Testis (tissue), 3 donors: ENCODE data around the gene MAP2K4. TPM values are rescaled to one million over a fixed set of nuclear protein-coding genes. Genes with fewer than 3 reads are reported as not detected.

Source experiments
- DNase-seq: peaks from one replicate; pipeline ENCODE4 v3.0.0-alpha.2; 2019
- H3K27ac ChIP-seq, 2 donors: fragments of 200-600 bp; sonication (generic); one replicate each; pipeline ENCODE4 v1.5.1; 2019
- H3K27me3 ChIP-seq: fragments of 200-600 bp; sonication (generic); one replicate; pipeline ENCODE4 v1.5.1; 2019
- H3K36me3 ChIP-seq: fragments of 200-600 bp; sonication (generic); one replicate; pipeline ENCODE4 v1.5.1; 2017; ENCODE audit warnings: low read depth; ENCODE audit errors: missing control alignments
- H3K4me1 ChIP-seq: fragments of 200-600 bp; sonication (generic); one replicate; pipeline ENCODE4 v1.5.1; 2019
- H3K4me3 ChIP-seq, 2 donors: fragments of 200-600 bp; sonication (generic); one replicate each; pipeline ENCODE4 v1.5.1; 2017 to 2019
- H3K9me3 ChIP-seq: fragments of 200-600 bp; sonication (generic); one replicate; pipeline ENCODE4 v1.5.1; 2017
- CTCF ChIP-seq, 3 experiments: fragments of 450-650 bp in 2 of 3; fragments of 200-600 bp in 1 of 3; sonication (generic) in 1 of 3; IDR thresholded peaks; one replicate each; pipeline ENCODE4 v1.5.1; 2016 to 2019; ENCODE audit warnings: antibody characterized with exemption in 3 of 3, mild to moderate bottlenecking in 2 of 3, moderate library complexity in 1 of 3
- POLR2A ChIP-seq: fragments of 450-650 bp; IDR thresholded peaks from one replicate; pipeline ENCODE4 v1.6.1; 2017; ENCODE audit warnings: antibody characterized with exemption, mild to moderate bottlenecking, moderate library complexity
- WGBS, 2 donors: methylation state at CpG; one replicate each; pipeline ENCODE4 v1.1.5; 2018; 5-methylcytosine and 5-hydroxymethylcytosine counted together
- intact Hi-C: fragments of 100-400 bp; cut with DNase I; formaldehyde crosslinking; loops from one replicate; pipeline ENCODE4 v1.15.1; 2023; ENCODE audit warnings: low total_unique reads
- microRNA counts, 2 donors: library from miRNA; unstranded; fragments of <30 nt; microRNA quantifications; one replicate each; lab custom pipeline; 2016
- microRNA-seq, 2 donors: library from miRNA; unstranded; fragments of <30 nt; microRNA quantifications; one replicate each; pipeline ENCODE4, GENCODE V29; 2016; ENCODE audit warnings: borderline number of aligned reads in 2 of 2, borderline replicate concordance in 1 of 2
- polyA plus RNA-seq: library from polyadenylated mRNA; stranded (reverse); fragments of 350-450 nt; fragmentation: Illumina TruSeq; extraction: RNeasy Lipid Tissue Mini Kit (QIAGEN cat#74804); gene quantifications from one replicate; pipeline ENCODE4 v1.2.3, GENCODE V29; 2014; ENCODE audit warnings: low read depth, low replicate concordance; ENCODE audit not compliant: insufficient read depth
- small RNA-seq, 2 donors: library from RNA; depleted of rRNA; stranded (forward); fragments of <200 nt; gene quantifications; one replicate each; pipeline ENCODE3, GENCODE V24; 2016
- total RNA-seq, 2 donors: library from RNA; depleted of rRNA; stranded (reverse); fragments of >200 nt; gene quantifications; one replicate each; pipeline ENCODE4 v1.2.3, GENCODE V29; 2016

MAP2K4 gene
- total and polyA plus RNA-seq, 3 donors from 2014 or later: 22.4 to 47.7 (median 46.3) TPM

DNA sequence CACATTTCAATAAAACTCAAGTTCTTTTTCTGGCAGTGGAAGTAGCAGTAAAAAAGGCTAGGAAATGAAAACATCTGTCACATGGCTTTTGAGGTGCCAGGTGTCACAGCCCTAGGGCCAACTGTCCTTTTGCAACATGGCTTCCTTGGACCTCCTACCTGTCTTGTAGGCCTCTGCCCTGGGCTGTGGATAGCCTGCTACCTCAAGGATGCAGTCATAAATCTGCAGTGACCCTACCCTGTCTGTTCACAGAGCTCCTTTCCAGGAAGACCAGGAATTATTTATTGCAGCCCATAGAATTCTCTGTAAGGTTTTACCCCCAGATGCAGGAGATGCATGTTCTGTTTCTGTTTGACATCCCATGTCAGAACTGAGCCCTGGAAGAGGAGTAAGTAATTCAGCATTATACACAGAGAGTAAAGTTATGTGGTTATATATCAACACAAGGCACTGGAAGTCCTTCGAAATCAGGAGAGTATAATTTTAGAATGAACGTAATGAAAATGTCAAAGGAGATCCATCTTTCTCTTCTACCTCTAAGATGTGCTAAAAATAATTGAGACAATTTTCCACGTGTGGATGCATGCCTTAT, 172.6 kb downstream of the MAP2K4 start:
- WGBS, 2 donors: 77 to 81% methylated on average over 3 of the region's 3 CpGs
- no peak for TF ChIP-seq POLR2A
- no peak for TF ChIP-seq CTCF (IDR thresholded peaks at IDR 0.05)
- DNase-seq: no peak
- Histone ChIP-seq H3K27ac (no peak overlapping the region), H3K4me3 (no peak overlapping the region), H3K36me3 (no peaks in the 10 kb centered on the region), H3K9me3 (no peaks in the 10 kb centered on the region), H3K4me1 (no peaks in the 10 kb centered on the region), H3K27me3 (no peaks in the 10 kb centered on the region)
- intact Hi-C loops: no loop called here

MicroRNAs encoded within 50 kb of the gene (microRNA counts, 767-probe panel; counts per million panel counts)
- 0 to 152 counts per million in 2 donors for microRNA hsa-miR-744-5p (lab: Ali Mortazavi, UCI)

Small RNA genes within 50 kb of the gene (microRNA-seq; reads per million reads assigned to microRNA genes)
- gene MIR744: 3,498 to 3,939 reads per million in 2 donors

Small RNA genes within 50 kb of the gene (small RNA-seq; reads per million reads assigned to genes)
- 13.6 to 18.2 reads per million in 2 donors for gene MIR744
- 0 reads per million in 2 donors for gene RNU11-2P

Other genes with a start within 250 kb of the MAP2K4 start
- 10 to 100 TPM; 14.9 to 18.7 TPM for gene ZNF18, start 23.4 kb upstream of the MAP2K4 start, total RNA-seq
- gene ZNF18, start 23.4 kb upstream of the MAP2K4 start, polyA plus RNA-seq: 23.1 TPM